ENCODE results near the gene FAM53C.
A peak's percentile ranks its signal among the peaks of the same experiment; 100 is the strongest.

Gene FAM53C

DNA sequence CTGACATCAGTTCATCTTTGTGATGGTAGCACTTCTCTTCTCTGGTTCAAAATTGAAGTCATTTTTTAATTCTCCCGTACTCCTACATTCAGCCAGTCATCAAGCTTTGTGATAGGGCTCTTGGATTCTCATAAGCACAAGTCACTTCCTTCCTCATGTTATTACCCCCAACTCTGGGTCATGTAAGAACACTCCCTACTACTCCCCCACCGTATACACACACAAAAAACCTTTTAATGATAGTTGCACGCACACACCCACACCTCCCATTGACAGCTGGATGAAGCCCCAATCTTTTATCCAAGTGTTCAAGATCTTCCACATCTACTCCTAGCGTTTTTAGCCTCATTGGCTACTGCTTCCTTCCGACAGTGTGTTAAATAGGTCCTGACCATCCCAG, 31.2 kb downstream of the FAM53C start:
- in situ Hi-C loops (cut with MboI; ENCODE audit: low pct_unique_long_range_greater_than_20kb, low sequenced_read_pairs, unreplicated experiment) = no loop called here
- DNase-seq (ENCODE audit: low spot score) = no peak
- TF ChIP-seq, protein P1, sequence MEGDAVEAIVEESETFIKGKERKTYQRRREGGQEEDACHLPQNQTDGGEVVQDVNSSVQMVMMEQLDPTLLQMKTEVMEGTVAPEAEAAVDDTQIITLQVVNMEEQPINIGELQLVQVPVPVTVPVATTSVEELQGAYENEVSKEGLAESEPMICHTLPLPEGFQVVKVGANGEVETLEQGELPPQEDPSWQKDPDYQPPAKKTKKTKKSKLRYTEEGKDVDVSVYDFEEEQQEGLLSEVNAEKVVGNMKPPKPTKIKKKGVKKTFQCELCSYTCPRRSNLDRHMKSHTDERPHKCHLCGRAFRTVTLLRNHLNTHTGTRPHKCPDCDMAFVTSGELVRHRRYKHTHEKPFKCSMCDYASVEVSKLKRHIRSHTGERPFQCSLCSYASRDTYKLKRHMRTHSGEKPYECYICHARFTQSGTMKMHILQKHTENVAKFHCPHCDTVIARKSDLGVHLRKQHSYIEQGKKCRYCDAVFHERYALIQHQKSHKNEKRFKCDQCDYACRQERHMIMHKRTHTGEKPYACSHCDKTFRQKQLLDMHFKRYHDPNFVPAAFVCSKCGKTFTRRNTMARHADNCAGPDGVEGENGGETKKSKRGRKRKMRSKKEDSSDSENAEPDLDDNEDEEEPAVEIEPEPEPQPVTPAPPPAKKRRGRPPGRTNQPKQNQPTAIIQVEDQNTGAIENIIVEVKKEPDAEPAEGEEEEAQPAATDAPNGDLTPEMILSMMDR (IDR thresholded peaks at IDR 0.05; ENCODE audit: extremely low read depth, insufficient read depth, missing control alignments) = no peak

DNA sequence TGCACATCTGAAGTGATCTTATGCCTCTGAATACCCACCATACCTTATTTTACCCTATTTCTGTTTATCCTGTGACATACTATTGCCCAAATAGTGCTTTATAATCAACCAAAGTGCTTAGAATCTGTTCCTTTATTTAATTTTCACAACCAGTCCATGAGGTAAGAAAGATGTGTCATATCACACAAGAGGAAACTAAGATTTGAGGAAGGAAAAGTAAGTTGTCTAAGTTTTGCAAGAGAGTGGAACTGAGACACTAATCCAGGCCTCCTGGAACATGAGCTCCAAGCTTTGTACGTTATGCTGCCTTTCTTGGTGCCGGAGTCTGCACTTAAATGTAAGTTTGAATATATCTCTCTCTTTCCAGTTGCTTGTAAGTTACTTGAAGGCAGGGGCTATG, 31.6 kb downstream of the FAM53C start:
- in situ Hi-C loops (cut with MboI; ENCODE audit: low pct_unique_long_range_greater_than_20kb, low sequenced_read_pairs, unreplicated experiment) = no loop called here
- no peak for DNase-seq (ENCODE audit: low spot score)
- TF ChIP-seq, protein P1 (IDR thresholded peaks at IDR 0.05; ENCODE audit: extremely low read depth, insufficient read depth, missing control alignments) = no peak

DNA sequence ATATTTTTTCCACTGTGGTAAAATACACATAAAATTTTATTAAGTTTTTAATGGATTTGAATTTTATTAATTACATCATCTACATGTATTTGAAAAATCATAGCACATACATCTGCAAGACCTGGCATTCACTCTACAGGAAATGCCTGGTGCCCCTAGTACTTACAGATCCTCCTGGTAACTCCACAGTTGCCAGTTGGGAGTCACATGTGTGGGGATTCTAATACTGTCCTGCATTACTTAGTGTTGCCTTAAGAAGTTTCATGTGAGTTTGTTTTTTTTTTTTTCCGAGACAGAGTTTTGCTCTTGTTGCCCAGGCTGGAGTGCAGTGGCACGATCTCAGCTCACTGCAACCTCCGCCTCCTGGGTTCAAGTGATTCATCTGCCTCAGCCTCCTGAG, 32.5 kb downstream of the FAM53C start:
- in situ Hi-C loops (cut with MboI; ENCODE audit: low pct_unique_long_range_greater_than_20kb, low sequenced_read_pairs, unreplicated experiment) = no loop called here
- DNase-seq (ENCODE audit: low spot score) = no peak

DNA sequence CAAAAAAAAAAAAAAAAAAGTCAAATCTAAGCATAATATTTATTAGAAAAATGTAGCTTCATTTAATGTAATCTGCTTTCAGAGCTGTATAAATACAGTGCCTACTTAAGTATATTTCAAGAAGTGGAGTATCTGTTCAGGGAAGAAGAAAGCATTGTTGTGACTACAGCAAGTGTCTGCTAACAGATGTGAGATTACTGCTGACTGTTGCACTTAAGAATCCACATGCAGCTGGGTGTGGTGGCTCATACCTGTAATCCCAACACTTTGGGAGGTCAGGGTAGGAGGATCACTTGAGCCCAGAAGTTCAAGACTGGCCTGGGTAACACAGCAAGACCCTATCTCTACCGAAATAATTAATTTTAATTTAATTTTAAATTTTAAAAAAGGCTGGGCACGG, 33.4 kb downstream of the FAM53C start:
- no peak for DNase-seq (ENCODE audit: low spot score)
- in situ Hi-C loops (cut with MboI; ENCODE audit: low pct_unique_long_range_greater_than_20kb, low sequenced_read_pairs, unreplicated experiment) = no loop called here
- TF ChIP-seq, protein P1 (IDR thresholded peaks at IDR 0.05; ENCODE audit: extremely low read depth, insufficient read depth, missing control alignments) = no peak

More for the DNA sequence above, 32.5 kb downstream of the FAM53C start:
- TF ChIP-seq, protein P1 (IDR thresholded peaks at IDR 0.05; ENCODE audit: extremely low read depth, insufficient read depth, missing control alignments) = no peak

DNA sequence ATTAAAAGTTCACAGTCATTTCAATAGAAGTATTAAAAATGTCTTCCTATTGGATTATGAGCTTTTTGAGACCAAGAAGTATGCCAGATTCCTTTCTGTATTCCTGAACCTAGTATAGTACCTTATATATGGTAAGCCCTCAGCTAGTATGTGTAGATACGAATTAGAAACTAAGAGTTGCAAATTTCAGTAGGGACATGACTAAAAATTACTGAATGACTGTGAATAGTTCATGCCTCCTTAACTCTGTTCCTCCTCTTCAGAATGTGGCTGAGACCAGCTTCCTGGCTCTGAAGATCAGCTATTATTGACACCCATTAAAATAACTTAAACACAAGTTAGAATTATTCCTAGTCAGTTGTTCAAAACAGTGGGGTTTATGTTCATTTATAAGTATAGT, 34.2 kb downstream of the FAM53C start:
- TF ChIP-seq, protein P1 (IDR thresholded peaks at IDR 0.05; ENCODE audit: extremely low read depth, insufficient read depth, missing control alignments) = no peak
- DNase-seq (ENCODE audit: low spot score) = peak; percentile 38
- in situ Hi-C loops (cut with MboI; ENCODE audit: low pct_unique_long_range_greater_than_20kb, low sequenced_read_pairs, unreplicated experiment) = no loop called here

DNA sequence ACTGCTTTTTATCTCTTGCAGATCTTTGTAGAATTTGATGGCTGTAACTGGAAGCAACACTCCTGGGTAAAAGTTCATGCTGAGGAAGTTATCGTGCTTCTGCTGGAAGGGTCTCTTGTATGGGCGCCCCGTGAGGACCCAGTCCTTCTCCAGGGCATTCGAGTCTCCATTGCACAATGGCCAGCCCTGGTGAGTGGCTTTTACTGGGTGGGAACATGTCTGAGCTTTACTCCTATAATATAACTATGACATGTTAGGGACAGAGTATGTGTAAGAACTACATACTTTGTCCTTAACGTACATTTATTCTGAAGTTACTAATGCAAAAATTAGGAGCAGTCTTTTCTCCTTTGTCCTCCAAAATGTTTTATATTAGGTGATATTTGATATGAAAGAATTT, 34.6 kb downstream of the FAM53C start:
- no peak for DNase-seq (ENCODE audit: low spot score)
- TF ChIP-seq, protein P1 (IDR thresholded peaks at IDR 0.05; ENCODE audit: extremely low read depth, insufficient read depth, missing control alignments) = no peak
- in situ Hi-C loops (cut with MboI; ENCODE audit: low pct_unique_long_range_greater_than_20kb, low sequenced_read_pairs, unreplicated experiment) = no loop called here

DNA sequence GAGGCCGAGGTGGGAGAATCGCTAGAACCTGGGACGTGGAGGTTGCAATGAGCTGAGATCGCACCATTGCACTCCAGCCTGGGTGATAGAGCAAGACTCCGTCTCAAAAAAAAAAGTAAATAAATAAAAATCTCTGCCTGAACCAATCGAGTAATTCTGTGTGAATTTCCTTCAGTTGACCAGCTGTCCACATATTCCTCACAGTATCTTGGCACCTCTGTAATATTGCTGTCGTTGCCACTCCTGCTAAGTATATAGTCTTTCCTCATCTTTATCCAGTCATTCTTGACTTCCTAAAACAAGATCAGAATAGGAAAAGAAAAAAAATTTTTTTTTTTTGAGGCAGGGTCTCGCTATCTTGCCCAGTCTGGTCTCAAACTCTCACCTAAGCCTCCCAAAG, 44.3 kb downstream of the FAM53C start:
- TF ChIP-seq, protein P1 (IDR thresholded peaks at IDR 0.05; ENCODE audit: extremely low read depth, insufficient read depth, missing control alignments) = no peak
- DNase-seq (ENCODE audit: low spot score) = no peak
- in situ Hi-C loops (cut with MboI; ENCODE audit: low pct_unique_long_range_greater_than_20kb, low sequenced_read_pairs, unreplicated experiment) = no loop called here

Data from GM13977 (cell line).